Measurements from ENCODE around the gene FADS1.

Gene FADS1

DNA sequence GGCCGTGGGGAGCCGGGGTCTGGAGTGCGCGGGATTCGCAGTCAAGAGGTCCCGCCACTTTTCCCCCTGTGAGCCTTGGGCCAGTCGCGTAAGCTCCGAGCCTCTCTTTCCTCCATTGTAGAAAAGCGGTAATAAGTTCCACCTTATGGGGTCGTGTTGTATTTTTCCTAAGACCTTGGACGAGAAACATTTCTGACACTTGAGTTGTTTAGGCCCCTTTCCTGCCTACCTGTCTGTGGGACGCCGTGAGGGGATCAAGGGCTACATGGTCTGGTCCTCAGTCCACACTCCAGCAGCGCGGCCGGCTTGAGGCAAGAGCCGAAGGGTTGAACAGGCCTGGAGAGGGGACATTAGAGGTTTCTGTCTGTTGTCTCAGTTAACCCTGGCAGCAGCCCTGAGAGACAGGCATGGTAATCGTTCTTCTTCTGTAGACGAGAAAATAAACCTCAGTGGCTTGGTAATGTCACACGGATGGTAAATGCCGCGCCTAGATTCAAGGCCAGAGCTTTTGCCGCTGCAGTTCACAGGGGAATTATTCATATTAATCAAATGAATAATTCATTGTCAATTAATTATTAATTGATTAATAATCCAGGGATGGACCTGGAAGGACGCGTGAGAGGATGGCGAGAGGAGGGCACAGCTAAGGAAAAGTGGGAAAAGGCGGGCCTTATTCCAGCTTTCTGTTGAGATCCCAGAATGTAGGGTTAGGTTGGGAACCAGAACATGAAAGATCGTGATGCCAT is 23.5 kb downstream of the FADS1 start:
- DNase-seq = no peak

GRCh38 chr11:61792310-61793082 is 24.3 kb downstream of the FADS1 start, which contains the start of the genes FEN1 and TMEM258:
FEN1 (plus strand) TSS chr11:61792911; CDS start chr11:61795362, 2,451 bp downstream.
TMEM258 (minus strand) TSS chr11:61792599; CDS start chr11:61792558, 41 bp downstream.
- peak; percentile 94 for DNase-seq

DNA sequence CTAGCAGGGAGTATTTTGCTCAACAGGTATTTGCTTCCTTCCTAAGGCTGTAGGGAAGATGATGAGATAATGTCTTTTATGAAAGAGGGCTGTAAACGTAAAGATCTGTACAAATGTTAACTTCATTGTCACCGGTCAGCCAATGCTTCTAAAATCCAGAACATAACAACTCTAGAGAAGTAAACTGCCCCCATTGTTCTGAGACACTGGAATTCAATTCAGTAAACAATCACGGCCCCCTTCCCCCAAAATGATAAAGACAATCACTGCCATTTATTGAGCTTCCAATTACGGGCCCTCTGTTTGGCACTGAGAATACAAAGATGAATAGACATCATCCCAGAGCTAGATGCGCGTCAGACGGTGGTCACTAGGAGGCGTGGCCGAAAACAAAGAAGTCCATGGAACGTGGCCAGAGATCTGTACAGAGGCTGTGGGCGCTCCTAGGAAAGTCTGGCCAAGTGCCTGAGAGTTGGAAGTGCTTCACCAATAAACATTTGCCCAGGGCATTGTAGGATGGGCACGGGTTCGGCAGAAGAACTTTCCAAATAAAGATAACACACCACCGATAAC is 25.0 kb downstream of the FADS1 start:
- peak; percentile 86 for DNase-seq

DNA sequence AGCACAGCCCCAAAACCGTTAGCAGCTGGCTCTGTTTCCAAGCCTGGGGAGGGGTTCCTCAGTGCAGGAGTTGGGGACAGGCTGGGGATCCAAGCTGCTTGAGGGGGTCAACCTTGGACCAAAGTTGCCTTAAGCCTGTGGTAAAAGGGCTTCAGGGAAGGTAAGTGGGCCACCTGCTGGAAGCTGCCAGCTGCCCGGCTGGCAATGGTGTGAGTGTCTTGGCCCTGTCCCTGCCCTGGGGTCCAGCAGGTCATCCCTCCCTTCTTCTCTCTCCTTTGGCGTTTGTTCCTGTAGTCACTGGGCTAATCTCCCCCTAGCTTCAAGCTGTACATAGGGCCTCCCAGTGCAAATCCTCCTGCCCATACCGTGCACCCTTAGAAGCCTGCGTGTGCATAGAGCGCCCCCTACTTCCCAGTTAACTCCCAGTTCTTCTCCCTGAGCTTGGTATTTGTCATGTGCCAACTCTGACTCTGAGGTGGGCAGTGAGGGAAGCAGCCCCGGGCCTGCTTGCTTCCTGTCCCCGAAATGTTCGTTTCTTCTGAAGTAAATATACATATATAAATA is 28.8 kb downstream of the FADS1 start:
- DNase-seq = peak; percentile 48

GRCh38 chr11:61785837-61786402 is 30.9 kb downstream of the FADS1 start:
- no peak for DNase-seq

GRCh38 chr11:61784506-61784805 is 32.3 kb downstream of the FADS1 start:
- DNase-seq = no peak

GRCh38 chr11:61783717-61784505 is 32.9 kb downstream of the FADS1 start:
- DNase-seq = no peak

GRCh38 chr11:61782841-61783240 is 34.0 kb downstream of the FADS1 start:
- DNase-seq = no peak

- DNase-seq = no peak
Observed at GRCh38 chr11:61782299-61782698, 34.5 kb downstream of the FADS1 start.

DNA sequence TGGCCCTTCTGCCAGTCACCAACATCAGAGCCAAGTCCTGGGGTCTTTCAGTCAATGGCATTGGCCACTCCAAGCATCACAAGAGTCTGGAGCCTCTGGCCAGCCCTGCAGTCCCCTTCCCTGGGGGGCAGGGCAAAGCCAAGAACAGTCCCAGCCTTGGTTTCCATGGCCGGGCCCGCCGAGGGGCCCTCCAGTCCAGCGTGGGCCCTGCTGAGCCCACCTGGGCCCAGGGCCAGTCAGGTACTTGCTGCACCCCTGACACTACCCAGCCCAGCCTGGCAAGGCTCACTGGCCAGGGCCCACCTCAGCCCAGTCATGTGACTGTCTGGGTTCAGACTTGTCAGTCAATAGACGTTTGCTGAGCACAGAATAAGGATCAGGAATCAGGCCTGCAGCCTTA is 35.2 kb downstream of the FADS1 start:
- DNase-seq = no peak

DNA sequence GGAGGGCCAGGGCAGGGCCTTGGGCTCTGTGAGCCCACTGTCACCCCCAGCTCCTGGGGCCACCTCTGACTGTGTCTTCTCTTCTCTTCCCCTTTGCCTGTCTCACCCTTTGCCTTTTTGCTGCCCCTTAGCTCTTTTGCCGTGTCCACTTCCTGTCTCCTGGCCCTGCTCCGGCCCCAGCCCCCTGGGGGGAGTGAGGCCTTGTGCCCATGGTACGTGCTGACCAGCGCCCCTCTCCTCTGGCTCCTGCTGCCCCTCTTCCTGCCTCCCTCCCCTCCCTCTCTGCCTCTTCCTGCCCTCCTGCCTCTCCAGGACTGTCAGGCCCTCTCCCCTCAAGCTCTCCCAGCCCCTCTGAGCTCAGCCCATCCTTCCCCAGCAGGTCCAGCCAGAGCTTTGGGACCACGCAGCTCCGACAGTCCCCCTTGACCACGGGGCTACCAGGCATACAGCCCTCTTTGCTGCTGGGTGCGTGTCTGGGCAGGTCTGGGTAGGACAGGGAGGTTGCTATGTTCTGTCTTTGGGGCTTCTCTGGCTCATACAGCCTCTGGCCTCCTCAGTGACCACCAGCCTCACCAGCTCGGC is 36.1 kb downstream of the FADS1 start:
- no peak for DNase-seq

DNA sequence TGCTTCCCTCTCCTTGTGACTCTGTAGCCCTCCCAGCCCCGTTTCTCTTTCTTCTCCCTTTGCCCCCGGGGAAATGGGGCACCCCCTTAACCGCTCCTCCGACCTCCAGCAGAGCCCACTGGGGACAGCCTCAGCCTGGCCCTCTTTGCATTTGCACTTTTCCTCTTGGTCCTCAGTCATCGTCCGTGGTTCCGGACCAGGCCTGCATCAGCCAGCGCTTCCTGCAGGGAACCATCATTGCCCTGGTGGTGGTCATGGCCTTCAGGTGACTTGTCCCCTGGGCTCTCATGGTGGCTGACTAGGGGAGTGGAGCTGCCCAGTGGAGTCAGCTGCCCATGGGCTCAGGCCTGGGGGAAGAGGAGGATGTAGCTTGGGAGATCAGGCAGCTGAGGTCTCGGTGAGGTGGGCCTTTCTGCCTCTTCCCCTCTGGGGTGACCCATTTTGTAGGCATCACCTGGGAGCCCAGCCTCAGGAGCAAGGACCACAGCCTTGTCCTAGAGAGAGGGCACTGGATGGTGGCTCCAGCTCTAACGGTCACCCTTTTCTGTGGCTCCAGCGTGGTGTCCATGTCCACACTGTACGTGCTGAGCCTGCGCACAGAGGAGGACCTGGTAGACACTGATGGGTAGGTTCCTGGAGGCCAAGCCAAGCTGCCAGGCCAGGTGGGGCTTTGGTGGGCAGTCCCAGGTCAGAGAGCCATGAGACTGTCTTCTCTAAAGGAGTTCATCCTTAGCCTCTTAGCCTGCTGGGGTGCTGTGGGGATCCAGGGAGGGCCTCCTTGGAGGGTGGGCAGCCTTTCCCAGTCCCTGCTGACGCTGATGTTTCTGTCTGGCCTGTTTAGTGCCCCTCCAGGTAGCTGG is 36.9 kb downstream of the FADS1 start:
- no peak for DNase-seq

DNA sequence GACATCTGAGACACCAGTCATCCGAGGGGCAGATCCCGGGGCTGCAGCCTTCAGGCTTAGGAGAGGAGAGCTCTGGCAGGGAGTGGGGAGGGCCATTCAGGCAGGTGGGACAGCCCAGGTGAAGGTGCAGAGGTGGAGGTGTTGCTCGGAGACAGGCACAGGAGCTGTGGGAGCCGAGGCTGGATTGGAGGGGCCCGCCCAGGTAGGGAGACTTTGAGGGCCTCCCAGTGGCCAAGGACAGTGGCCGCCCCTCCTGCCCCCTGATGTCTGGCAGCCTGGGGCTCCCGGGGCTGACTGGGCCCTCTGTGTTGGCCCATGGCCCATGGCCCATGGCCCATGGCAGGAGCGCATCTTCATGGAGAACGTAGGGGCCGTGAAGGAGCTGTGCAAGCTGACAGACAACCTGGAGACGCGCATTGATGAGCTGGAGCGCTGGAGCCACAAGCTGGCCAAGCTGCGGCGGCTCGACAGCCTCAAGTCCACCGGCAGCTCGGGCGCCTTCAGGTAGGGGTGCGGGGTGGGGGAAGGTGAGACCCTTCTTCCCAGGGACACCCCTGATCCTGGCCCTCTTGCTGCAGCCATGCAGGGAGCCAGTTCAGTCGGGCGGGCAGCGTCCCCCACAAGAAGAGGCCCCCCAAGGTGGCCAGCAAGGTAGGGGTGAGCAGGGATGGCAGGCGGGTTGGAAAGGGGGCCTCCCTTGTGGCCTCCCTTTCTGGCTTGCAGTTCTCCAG is 37.7 kb downstream of the FADS1 start:
- no peak for DNase-seq

DNA sequence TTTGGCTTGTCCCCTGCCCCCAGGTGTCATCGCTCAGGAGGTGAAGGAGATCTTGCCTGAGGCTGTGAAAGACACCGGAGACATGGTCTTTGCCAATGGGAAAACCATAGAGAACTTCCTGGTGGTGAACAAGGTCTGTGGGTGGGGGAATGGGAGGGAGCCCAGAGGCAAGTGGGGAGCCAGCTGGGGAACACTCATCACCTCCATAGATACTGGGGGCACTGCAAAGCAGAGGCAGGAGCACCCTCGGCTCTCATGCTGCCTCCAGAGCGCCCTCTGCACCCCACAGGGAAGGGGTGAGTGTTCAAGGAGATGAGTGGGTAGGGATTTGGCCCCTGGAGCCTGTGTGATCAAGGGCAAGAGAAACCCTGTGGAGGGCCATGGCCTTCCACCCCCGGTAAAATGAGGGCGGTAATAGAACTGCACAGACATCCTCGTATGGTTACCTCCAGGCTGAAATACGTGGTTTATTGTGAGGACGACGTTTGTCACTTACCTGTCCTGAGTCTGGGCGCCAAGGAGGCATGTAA is 38.4 kb downstream of the FADS1 start:
- no peak for DNase-seq

DNA sequence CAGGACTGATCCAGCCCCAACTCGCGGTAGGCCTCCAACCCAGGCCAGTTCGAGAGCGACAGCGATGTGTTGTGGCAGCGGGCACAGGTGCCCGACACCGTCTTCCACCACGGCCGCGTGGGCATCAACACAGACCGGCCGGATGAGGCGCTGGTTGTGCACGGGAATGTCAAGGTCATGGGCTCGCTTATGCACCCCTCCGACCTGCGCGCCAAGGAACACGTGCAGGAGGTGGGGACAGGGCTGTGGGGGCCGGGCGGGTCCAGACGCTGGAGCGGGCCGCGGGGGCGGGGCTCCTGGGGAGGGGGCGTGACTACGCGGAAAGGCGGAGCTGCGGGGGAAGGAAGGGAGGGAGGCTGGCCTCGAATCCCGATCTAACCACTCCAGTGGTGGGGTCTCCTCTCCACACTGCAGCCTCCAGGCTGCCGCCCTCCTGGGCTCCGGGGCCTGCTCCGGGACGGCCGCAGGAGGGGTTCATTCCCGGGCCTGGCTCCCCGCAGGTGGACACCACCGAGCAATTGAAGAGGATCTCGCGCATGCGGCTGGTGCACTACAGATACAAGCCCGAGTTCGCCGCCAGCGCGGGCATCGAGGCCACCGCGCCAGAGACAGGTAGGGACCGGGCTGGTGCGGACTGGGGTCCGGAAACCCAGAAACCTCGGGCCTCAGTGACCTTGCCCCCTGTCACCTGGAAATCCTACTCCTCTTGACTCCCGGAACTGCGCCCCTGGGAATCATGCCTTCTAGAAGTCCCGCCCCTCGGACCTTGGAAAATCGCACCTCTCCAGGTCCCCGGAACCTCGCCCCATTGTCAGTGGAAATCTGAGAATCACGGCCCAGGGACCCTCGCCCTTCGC is 39.3 kb downstream of the FADS1 start:
- peak; percentile 37 for DNase-seq

DNA sequence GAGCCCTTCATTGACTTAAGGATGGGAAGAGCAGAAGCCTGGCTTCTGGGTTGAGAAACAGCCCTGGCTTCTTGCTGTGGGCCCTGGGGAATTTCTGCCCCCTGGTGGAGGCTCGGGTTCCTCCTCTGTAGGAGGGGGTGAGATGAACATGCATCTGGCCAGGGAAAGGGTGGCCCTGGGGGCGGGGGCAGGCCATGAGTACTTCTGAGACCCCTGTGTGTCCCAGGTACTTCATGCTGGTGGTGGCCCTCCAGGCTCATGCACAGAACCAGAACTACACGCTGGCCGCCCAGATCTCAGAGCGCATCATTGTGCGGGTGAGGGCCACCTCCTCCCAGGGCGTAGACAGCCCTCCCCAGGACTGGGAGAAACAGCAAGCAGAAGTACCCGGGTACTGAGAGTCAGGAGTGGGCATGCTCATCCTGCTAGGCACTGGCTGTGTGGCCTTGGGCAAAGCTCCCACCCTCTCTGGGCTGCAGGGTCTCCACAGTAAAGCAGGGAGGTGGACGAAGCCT is 40.2 kb downstream of the FADS1 start:
- peak; percentile 83 for DNase-seq

- no peak for DNase-seq
Observed at GRCh38 chr11:61775606-61776554, 40.9 kb downstream of the FADS1 start.

DNA sequence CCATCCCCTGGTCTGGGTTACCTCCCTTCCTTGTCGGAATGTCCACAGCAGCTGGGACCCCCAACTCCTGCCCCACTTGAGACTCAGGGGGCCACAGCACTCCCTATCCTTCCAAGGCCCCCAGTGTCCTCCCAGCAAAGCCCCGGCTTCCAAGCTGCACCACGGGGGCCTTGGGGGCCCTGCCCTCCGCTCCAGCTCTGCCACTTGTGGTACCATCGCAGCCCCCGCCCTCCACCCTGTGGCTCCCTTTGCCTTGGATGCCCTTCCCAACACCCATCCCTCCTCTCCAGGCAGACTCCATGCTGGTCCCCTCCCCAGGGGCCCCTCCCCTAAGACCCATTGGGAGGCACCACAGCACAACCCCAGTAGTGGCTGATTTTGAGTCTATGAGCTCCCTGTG is 41.7 kb downstream of the FADS1 start:
- DNase-seq = no peak
